Measurements from ENCODE around the gene RPL37A. TPM values are rescaled to one million over a fixed set of nuclear protein-coding genes. Genes with fewer than 3 reads are reported as not detected.

Gene RPL37A
- total RNA-seq, 1 donor from 2014 or later = 4,501 TPM

DNA sequence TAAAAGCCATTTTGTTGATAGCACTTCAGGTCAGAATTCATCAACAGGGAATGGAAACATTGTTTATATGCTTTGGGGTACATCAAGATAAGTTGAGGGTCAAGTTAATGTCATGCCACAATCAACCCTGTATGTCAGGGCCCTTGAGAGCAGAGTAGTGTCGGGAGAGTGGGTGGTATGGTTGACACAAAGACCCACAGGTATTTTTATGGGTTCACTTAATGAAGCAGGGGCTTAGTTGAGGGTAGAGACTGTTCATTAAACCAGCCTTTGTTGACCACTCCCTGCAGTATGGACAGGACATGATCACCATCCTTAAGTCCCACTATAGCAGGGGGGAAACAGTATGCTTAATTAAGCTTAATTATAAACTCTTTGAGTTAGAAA is 5.7 kb downstream of the RPL37A start:
- ChIA-PET CTCF (no interaction called here), POLR2A (interaction anchor here (0.6 to 1.3 kb wide), 2 partner anchors 11 to 13 kb away, joined by 3 read pairs; no protein-coding TSS in a partner anchor)
- Mint-ChIP-seq H3K27me3 (no peaks in the 10 kb centered on the region), H3K9me3 (no peaks in the 10 kb centered on the region), H3K4me1 (peaks cover 31% of the 10 kb centered on the region), H3K36me3 (ENCODE audit: low read depth) (peaks cover 77% of the 10 kb centered on the region), H3K4me3 (no peak overlapping the region), H3K27ac (no peak overlapping the region)
- intact Hi-C loops (cut with micrococcal nuclease) = no loop called here
- DNase-seq = no peak
- TF ChIP-seq, protein P1, sequence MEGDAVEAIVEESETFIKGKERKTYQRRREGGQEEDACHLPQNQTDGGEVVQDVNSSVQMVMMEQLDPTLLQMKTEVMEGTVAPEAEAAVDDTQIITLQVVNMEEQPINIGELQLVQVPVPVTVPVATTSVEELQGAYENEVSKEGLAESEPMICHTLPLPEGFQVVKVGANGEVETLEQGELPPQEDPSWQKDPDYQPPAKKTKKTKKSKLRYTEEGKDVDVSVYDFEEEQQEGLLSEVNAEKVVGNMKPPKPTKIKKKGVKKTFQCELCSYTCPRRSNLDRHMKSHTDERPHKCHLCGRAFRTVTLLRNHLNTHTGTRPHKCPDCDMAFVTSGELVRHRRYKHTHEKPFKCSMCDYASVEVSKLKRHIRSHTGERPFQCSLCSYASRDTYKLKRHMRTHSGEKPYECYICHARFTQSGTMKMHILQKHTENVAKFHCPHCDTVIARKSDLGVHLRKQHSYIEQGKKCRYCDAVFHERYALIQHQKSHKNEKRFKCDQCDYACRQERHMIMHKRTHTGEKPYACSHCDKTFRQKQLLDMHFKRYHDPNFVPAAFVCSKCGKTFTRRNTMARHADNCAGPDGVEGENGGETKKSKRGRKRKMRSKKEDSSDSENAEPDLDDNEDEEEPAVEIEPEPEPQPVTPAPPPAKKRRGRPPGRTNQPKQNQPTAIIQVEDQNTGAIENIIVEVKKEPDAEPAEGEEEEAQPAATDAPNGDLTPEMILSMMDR (IDR thresholded peaks at IDR 0.05) = no peak
- no peak for ATAC-seq (ENCODE audit: low read depth)

GRCh38 chr2:216505133-216506106 is 6.8 kb downstream of the RPL37A start:
- TF ChIP-seq, protein P1 (IDR thresholded peaks at IDR 0.05) = no peak
- peaks cover 73% of the 10 kb centered on the region for H3K36me3 Mint-ChIP-seq (ENCODE audit: low read depth)
- no peak for ATAC-seq (ENCODE audit: low read depth)
- no peaks in the 10 kb centered on the region for H3K27me3 Mint-ChIP-seq
- no peaks in the 10 kb centered on the region for H3K9me3 Mint-ChIP-seq
- peak overlapping the region; percentile 35 for H3K27ac Mint-ChIP-seq
- intact Hi-C loops (cut with micrococcal nuclease) = no loop called here
- ChIA-PET CTCF (no interaction called here), POLR2A (interaction anchor here (0.6 to 1.3 kb wide), 3 partner anchors 12 to 448 kb away, joined by 3 read pairs; no protein-coding TSS in a partner anchor)
- DNase-seq = no peak
- no peak overlapping the region for H3K4me3 Mint-ChIP-seq
- peaks cover 21% of the 10 kb centered on the region for H3K4me1 Mint-ChIP-seq

GRCh38 chr2:216507220-216508160 is 8.8 kb downstream of the RPL37A start:
- no peak for DNase-seq
- Mint-ChIP-seq H3K9me3 (no peaks in the 10 kb centered on the region), H3K27me3 (no peaks in the 10 kb centered on the region), H3K27ac (no peak overlapping the region), H3K36me3 (ENCODE audit: low read depth) (peaks cover 53% of the 10 kb centered on the region), H3K4me1 (peaks cover 6% of the 10 kb centered on the region), H3K4me3 (no peak overlapping the region)
- ChIA-PET POLR2A (interaction anchor here (0.6 to 1.7 kb wide), 5 partner anchors 9 to 56 kb away, joined by 3 to 15 read pairs (median 6); partner anchors contain the start of gene RPL37A), CTCF (no interaction called here)
- TF ChIP-seq, protein P1 (IDR thresholded peaks at IDR 0.05) = no peak
- intact Hi-C loops (cut with micrococcal nuclease) = no loop called here
- ATAC-seq (ENCODE audit: low read depth) = no peak

DNA sequence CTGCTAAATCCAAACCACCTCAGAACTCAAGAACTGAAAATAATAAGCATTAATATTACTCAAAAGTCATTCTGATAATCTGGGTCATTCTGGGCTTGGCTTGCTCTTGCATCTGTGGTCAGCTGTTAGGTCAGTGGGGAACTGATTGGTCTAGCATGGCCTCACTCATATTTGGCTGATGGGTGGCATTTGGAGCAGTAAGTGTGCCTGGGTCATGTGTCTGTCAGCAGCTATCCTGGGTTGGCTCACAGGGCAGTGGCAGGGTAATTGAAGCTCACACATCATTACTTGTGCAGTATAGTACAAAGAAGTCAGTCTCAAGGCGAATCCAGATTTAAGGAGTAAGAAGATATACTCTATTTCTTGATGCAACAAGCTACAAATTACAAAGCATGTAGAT is 9.6 kb downstream of the RPL37A start:
- H3K36me3 Mint-ChIP-seq (ENCODE audit: low read depth) = peaks cover 46% of the 10 kb centered on the region
- CTCF ChIA-PET = interaction anchor here (1.2 to 1.3 kb wide), 2 partner anchors 10 to 286 kb away, joined by 3 read pairs; no protein-coding TSS in a partner anchor
- POLR2A ChIA-PET = interaction anchor here (1.6 to 1.7 kb wide), 2 partner anchors 10 to 16 kb away, joined by 6 to 7 read pairs; partner anchors contain the start of gene RPL37A
- no peak overlapping the region for H3K27ac Mint-ChIP-seq
- H3K4me1 Mint-ChIP-seq = no peaks in the 10 kb centered on the region
- H3K4me3 Mint-ChIP-seq = no peak overlapping the region
- DNase-seq (no peak), ATAC-seq (ENCODE audit: low read depth) (no peak)
- intact Hi-C loops (cut with micrococcal nuclease) = no loop called here
- H3K27me3 Mint-ChIP-seq = no peaks in the 10 kb centered on the region
- TF ChIP-seq, protein P1 (IDR thresholded peaks at IDR 0.05) = no peak
- H3K9me3 Mint-ChIP-seq = no peaks in the 10 kb centered on the region
